GM13977 (cell line): ENCODE measurements around the gene GSS.

Experiments
- DNase-seq: peaks from one replicate; pipeline ENCODE4 v3.0.0; 2012; ENCODE audit warnings: low spot score
- in situ Hi-C: fragments of 300-500 bp; cut with MboI; formaldehyde crosslinking; loops from one replicate; pipeline ENCODE4 v1.12.0; 2022; ENCODE audit warnings: low sequenced_read_pairs, low pct_unique_long_range_greater_than_20kb, mixed read lengths, inconsistent platforms; ENCODE audit not compliant: unreplicated experiment
- TF ChIP-seq, protein P1 (sequence below): IDR thresholded peaks from 2 replicates; pipeline ENCODE4 v1.5.1; 2012; ENCODE audit warnings: mild to moderate bottlenecking, control low read depth; ENCODE audit not compliant: insufficient read depth; ENCODE audit errors: extremely low read depth, missing control alignments

Gene GSS

DNA sequence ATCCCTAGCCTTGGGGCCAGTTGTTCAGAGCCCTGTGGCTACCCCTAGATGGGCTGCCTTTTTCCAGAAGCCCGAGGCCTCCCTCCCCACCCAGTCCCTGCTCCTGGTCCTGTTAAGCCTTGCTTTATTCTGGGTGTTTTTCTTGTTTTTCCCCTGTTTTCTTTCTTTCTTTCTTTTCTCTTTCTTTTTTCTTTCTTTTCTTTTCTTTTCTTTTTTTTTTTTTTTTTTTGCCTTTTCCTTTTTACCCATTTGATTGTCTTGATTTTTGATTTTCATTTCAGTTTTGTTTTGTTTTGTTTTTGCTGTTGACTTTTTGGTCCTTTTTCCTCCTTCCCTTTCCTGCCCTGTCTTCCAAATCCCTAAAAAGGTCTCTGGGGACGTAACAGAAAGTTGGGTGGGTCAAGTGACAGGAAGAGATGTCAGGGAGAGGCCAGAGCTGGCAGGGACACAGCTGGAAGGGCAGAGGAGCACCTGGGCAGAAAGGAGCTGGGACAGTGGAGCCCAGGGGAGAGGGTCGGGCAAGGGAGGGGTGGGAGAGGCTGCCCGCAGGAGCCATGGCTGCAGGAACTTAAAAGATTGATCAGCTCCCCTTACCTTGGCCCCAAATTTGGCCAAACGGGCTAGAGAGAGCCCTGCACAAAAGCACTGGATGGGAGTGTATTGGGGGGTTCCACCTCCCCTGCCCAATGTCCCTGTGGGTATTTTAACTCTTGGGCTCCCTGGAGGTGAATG is 27.6 kb upstream of the GSS start:
- DNase-seq: no peak
- in situ Hi-C loops: no loop called here
- TF ChIP-seq, protein P1, sequence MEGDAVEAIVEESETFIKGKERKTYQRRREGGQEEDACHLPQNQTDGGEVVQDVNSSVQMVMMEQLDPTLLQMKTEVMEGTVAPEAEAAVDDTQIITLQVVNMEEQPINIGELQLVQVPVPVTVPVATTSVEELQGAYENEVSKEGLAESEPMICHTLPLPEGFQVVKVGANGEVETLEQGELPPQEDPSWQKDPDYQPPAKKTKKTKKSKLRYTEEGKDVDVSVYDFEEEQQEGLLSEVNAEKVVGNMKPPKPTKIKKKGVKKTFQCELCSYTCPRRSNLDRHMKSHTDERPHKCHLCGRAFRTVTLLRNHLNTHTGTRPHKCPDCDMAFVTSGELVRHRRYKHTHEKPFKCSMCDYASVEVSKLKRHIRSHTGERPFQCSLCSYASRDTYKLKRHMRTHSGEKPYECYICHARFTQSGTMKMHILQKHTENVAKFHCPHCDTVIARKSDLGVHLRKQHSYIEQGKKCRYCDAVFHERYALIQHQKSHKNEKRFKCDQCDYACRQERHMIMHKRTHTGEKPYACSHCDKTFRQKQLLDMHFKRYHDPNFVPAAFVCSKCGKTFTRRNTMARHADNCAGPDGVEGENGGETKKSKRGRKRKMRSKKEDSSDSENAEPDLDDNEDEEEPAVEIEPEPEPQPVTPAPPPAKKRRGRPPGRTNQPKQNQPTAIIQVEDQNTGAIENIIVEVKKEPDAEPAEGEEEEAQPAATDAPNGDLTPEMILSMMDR: no peak

DNA sequence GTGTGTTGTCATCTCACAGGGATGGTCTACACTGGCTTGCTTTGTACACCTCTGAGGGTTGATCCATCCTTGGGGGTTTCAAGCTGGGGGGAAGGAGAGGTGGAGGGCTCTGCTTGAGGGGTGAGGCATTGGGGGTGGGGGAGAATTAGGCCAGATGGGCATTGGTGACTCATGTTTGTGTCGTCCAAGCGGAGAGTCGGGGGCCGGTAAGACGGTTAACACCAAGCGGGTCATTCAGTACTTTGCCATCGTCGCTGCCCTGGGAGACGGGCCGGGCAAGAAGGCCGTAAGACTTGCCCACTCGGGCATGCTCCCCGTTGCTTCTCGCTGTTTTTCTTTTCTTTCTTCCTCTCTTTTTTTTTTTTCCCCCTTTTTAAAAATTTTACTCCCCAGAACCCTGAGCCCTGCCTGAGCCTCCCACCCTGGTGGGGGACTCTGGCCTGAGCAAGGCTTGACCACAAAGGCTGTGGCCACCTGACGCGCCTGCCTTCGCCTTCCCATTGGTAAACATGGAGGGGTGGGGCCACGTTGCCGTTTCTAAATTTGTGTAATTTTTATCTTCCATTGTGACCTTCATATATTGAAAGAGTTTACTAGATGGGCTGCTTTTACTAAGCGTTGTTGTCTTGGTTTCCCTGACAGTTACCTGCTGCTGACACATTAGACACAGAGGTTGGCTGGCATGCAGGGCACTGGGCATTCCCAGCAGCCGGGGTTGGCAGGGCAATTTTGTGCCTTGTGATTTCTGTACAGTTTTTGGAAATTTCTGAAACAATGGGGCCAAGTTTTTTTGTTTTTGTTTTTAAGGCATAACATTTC is 26.9 kb upstream of the GSS start:
- in situ Hi-C loops: no loop called here
- no peak for DNase-seq
- TF ChIP-seq, protein P1: no peak

DNA sequence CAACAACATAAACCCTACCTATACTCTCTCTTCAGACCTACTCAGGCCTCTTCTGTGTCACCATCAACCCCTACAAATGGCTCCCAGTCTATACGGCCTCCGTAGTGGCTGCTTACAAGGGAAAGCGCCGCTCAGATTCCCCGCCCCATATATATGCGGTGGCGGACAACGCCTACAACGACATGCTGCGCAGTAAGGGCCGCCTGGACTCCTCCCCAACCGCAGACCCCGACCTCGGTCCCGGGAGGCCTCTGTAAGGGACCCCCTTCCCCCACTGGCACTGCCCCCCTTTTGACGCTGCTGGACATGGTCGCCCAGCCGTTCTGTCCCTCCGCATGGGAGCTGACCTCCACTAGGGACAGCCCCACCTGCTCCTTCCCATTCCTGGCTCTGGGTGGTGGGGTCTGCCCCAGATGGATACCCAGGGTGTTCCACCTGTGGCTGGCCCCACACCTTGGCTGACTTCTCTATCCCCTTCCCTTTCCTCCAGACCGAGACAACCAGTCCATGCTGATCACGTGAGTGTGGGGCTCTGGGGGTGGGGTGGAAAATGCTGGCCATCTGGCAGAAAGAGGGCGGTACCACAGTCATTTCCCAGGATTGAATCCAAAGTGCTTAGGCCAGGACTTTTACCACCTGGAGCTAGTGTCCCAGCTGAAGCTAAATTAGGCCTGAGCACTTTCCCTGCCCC is 25.1 kb upstream of the GSS start:
- TF ChIP-seq, protein P1: no peak
- in situ Hi-C loops: no loop called here
- DNase-seq: no peak

DNA sequence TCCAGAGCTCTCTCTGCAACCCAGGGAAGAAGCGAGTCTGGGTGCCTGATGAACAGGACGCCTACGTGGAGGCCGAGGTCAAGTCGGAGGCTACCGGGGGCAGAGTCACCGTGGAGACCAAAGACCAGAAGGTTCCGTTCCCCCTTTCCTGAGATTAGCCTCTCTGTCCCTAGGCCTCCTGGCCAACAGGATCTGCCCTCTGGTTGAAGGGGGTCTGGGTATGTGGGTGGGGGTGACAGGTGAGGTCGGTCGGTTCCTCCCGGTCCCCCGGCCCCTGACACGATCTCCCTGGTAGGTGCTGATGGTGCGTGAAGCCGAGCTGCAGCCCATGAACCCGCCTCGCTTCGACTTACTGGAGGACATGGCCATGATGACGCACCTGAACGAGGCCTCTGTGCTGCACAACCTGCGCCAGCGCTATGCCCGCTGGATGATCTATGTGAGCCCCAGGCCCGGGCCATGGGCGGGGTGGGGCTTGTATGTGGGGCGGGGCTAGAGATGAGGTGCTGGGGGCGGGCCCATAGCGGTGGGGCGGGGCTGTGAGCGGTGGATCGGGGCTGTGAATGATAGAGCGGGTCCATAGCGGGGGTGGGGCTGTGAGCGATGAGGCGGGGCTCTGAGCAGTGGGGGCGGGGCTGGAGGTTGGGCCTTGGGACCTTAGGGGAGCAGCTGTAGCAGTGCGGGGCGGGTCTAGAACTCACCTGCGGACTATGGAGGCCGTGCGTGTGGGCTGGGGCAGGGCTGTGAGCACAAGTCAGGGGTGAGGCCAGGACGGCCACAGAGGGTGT is 24.0 kb upstream of the GSS start:
- TF ChIP-seq, protein P1: no peak

DNA sequence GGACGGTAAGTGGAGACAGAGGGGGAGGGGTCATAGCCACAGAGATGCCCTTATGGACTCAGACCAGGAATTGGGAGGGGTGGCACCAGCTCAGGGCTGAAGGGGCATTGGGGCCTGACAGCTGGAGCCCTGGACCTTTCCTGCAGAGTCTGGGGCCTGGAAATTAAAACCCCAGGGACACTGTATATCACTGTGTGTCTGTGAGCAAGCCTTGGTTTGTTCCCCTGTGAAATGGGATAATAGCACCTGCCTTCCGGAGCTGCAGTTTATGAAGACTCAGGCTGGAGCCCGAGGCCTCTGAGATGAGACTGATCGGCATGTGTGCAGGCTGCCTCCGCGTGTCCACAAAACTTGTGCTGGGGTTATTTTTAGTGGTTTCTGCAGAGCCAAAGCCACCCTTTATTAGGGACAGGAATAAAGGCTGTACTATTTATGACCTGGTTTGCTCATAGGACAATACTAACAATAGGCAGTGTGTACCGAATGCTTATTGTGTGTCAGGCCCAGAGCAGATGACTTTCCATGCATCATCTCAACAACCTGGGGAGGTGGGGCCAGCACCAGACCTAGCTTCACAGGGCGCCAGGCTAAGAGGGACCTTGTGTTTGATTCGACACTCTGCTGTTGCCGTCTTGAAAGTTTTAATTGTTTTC is 22.6 kb upstream of the GSS start:
- in situ Hi-C loops: no loop called here
- TF ChIP-seq, protein P1: no peak

More for the DNA sequence above, 24.0 kb upstream of the GSS start:
- DNase-seq: no peak
- in situ Hi-C loops: no loop called here

More for the DNA sequence above, 22.6 kb upstream of the GSS start:
- no peak for DNase-seq
